Loucy (cell line): ENCODE results near the gene ADAM8.

ENCODE experiments used
- H2AFZ ChIP-seq: fragments of 200-600 bp; sonication (generic); 2 replicates; pipeline ENCODE4 v1.6.0; 2016; ENCODE audit warnings: antibody characterized with exemption, mild to moderate bottlenecking, low read length, moderate library complexity
- H3F3A ChIP-seq: fragments of 200-600 bp; 2 replicates; pipeline ENCODE4 v1.6.0; 2016; ENCODE audit warnings: antibody characterized with exemption, low read depth, mild to moderate bottlenecking
- H3K27me3 ChIP-seq: fragments of 200-600 bp; sonication (generic); 2 replicates; pipeline ENCODE4 v1.6.1; 2014; ENCODE audit warnings: low read length, mild to moderate bottlenecking; ENCODE audit not compliant: insufficient read depth, poor library complexity, severe bottlenecking
- H3K36me3 ChIP-seq: fragments of 200-600 bp; sonication (generic); 2 replicates; pipeline ENCODE4 v1.6.1; 2016; ENCODE audit warnings: low read length; ENCODE audit not compliant: insufficient read depth
- H3K4me1 ChIP-seq: fragments of 200-600 bp; sonication (generic); 2 replicates; pipeline ENCODE4 v1.5.1; 2014; ENCODE audit warnings: low read length, mild to moderate bottlenecking; ENCODE audit not compliant: insufficient read depth, poor library complexity, severe bottlenecking
- H3K4me2 ChIP-seq: fragments of 200-600 bp; sonication (generic); 2 replicates; pipeline ENCODE4 v1.6.0; 2014; ENCODE audit warnings: antibody characterized with exemption, low read length, low read depth, mild to moderate bottlenecking; ENCODE audit not compliant: poor library complexity, severe bottlenecking
- H3K4me3 ChIP-seq: fragments of 200-600 bp; sonication (generic); 2 replicates; pipeline ENCODE4 v1.5.1; 2014; ENCODE audit warnings: low read length, mild to moderate bottlenecking, mixed read lengths; ENCODE audit not compliant: poor library complexity, severe bottlenecking
- H3K79me2 ChIP-seq: fragments of 200-600 bp; sonication (generic); 2 replicates; pipeline ENCODE4 v1.6.1; 2014; ENCODE audit warnings: low read length; ENCODE audit not compliant: insufficient read depth
- H3K9ac ChIP-seq: fragments of 200-600 bp; sonication (generic); 2 replicates; pipeline ENCODE4 v1.6.0; 2014; ENCODE audit warnings: mild to moderate bottlenecking, low read depth, low read length, moderate library complexity; ENCODE audit not compliant: poor library complexity, severe bottlenecking
- H3K9me2 ChIP-seq: fragments of 200-600 bp; sonication (generic); replicated peaks from 2 replicates; pipeline ENCODE4 v1.6.1; 2016; ENCODE audit warnings: low read depth, low read length, mixed read lengths
- H3K9me3 ChIP-seq: fragments of 200-600 bp; sonication (generic); 2 replicates; pipeline ENCODE4 v1.6.1; 2014; ENCODE audit warnings: mild to moderate bottlenecking, antibody characterized with exemption, low read length, low read depth; ENCODE audit not compliant: insufficient read depth
- H4K20me1 ChIP-seq: fragments of 200-600 bp; sonication (generic); 2 replicates; pipeline ENCODE4 v1.6.0; 2014; ENCODE audit warnings: antibody characterized with exemption, low read length, mild to moderate bottlenecking; ENCODE audit not compliant: insufficient read depth, poor library complexity, severe bottlenecking
- EZH2phosphoT487 ChIP-seq: fragments of 200-600 bp; IDR thresholded peaks from 2 replicates; pipeline ENCODE4 v1.6.1; 2018; ENCODE audit warnings: antibody characterized with exemption, mild to moderate bottlenecking, moderate library complexity, borderline replicate concordance
- TF ChIP-seq, protein P1 (sequence below): fragments of 200-600 bp; sonication (generic); conservative IDR thresholded peaks from 2 replicates; pipeline ENCODE4 v1.5.1; 2014; ENCODE audit warnings: mild to moderate bottlenecking, antibody characterized with exemption, low read length

Gene ADAM8

DNA sequence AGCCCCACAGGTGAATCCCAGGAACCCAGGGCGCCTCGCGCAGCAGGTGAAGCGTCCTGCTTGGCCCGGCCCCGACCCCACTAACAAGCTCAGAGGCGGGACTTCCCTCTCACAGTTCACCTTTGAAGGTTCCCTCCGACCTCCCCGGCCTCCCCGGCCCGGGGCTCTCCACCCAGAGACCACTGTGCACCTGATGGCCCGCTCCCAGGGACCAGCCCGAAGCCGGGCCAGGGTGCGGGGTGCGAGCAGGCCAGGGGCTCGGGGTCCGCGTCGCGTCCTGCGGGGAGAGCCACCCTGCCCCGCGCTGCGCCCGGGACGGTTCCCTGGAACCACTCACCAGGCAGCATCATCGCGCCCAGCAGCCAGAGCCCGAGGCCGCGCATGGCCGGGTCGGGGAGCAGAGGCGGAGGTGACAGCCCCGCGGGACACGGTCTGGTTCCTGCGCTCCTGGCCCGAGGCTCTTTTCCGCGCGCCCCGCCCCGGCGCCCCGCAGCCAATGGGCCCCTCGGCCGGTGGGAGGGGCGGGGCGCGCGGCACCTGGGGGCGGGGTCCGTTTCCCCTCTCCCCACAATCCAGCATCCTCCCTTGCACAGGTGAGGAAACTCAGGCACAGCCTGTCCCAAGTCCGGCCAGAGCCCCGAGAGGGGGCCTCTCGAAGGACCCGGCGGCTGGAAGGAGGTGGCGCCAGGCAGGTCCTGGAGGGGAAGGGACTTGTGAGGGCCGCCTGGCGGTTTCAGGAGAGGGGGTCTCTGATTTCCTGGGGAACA, at the start of gene ADAM8:
TSS of gene ADAM8 (minus strand) at position 434 of the 767 bp plus-strand sequence. CDS start at position 383, 51 bp downstream.
- peak within 1 kb of the TSS; percentile 78 for H3K9ac ChIP-seq
- peaks cover 55% of the 10 kb centered on the region for H3K4me1 ChIP-seq
- H2AFZ ChIP-seq = no peak within 1 kb of the TSS
- TF ChIP-seq, protein P1, sequence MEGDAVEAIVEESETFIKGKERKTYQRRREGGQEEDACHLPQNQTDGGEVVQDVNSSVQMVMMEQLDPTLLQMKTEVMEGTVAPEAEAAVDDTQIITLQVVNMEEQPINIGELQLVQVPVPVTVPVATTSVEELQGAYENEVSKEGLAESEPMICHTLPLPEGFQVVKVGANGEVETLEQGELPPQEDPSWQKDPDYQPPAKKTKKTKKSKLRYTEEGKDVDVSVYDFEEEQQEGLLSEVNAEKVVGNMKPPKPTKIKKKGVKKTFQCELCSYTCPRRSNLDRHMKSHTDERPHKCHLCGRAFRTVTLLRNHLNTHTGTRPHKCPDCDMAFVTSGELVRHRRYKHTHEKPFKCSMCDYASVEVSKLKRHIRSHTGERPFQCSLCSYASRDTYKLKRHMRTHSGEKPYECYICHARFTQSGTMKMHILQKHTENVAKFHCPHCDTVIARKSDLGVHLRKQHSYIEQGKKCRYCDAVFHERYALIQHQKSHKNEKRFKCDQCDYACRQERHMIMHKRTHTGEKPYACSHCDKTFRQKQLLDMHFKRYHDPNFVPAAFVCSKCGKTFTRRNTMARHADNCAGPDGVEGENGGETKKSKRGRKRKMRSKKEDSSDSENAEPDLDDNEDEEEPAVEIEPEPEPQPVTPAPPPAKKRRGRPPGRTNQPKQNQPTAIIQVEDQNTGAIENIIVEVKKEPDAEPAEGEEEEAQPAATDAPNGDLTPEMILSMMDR = no peak
- TF ChIP-seq EZH2phosphoT487 = no peak
- peak within 1 kb of the TSS; percentile 92 for H3K4me2 ChIP-seq
- no peaks in the 10 kb centered on the region for H3K9me2 ChIP-seq
- H3K27me3 ChIP-seq = no peaks in the 10 kb centered on the region
- H3K9me3 ChIP-seq = no peaks in the 10 kb centered on the region
- no peaks in the 10 kb centered on the region for H3F3A ChIP-seq
- no peaks in the 10 kb centered on the region for H3K79me2 ChIP-seq
- H3K36me3 ChIP-seq = peaks cover 1% of the 10 kb centered on the region; the same call in 1 of the 2 replicates
- H4K20me1 ChIP-seq = no peaks in the 10 kb centered on the region
- peak within 1 kb of the TSS; percentile 66 for H3K4me3 ChIP-seq

GRCh38 chr10:133326223-133326551, 49.5 kb upstream of the ADAM8 start:
- no peak overlapping the region for H3K4me2 ChIP-seq
- H4K20me1 ChIP-seq = no peaks in the 10 kb centered on the region
- H3K4me3 ChIP-seq = no peak overlapping the region
- H3K27me3 ChIP-seq = no peaks in the 10 kb centered on the region
- H3K36me3 ChIP-seq = no peaks in the 10 kb centered on the region
- H3K9me3 ChIP-seq = no peaks in the 10 kb centered on the region
- H3K9me2 ChIP-seq = no peaks in the 10 kb centered on the region
- H3K9ac ChIP-seq = no peak overlapping the region
- no peaks in the 10 kb centered on the region for H3F3A ChIP-seq
- H3K79me2 ChIP-seq = no peaks in the 10 kb centered on the region
- peaks cover 10% of the 10 kb centered on the region for H3K4me1 ChIP-seq
- no peak for TF ChIP-seq EZH2phosphoT487
- TF ChIP-seq, protein P1 = no peak
- no peak overlapping the region for H2AFZ ChIP-seq

GRCh38 chr10:133325440-133326222, 49.0 kb upstream of the ADAM8 start:
- H3K4me2 ChIP-seq = no peak overlapping the region
- H3F3A ChIP-seq = no peaks in the 10 kb centered on the region
- H3K9me2 ChIP-seq = no peaks in the 10 kb centered on the region
- no peak overlapping the region for H2AFZ ChIP-seq
- no peak for TF ChIP-seq EZH2phosphoT487
- TF ChIP-seq, protein P1 = no peak
- no peak overlapping the region for H3K4me3 ChIP-seq
- no peak overlapping the region for H3K9ac ChIP-seq
- peaks cover 10% of the 10 kb centered on the region for H3K4me1 ChIP-seq
- H3K79me2 ChIP-seq = no peaks in the 10 kb centered on the region
- H4K20me1 ChIP-seq = no peaks in the 10 kb centered on the region
- no peaks in the 10 kb centered on the region for H3K9me3 ChIP-seq
- H3K36me3 ChIP-seq = no peaks in the 10 kb centered on the region
- H3K27me3 ChIP-seq = no peaks in the 10 kb centered on the region
